ENCODE data around the gene DOCK2.

DNA sequence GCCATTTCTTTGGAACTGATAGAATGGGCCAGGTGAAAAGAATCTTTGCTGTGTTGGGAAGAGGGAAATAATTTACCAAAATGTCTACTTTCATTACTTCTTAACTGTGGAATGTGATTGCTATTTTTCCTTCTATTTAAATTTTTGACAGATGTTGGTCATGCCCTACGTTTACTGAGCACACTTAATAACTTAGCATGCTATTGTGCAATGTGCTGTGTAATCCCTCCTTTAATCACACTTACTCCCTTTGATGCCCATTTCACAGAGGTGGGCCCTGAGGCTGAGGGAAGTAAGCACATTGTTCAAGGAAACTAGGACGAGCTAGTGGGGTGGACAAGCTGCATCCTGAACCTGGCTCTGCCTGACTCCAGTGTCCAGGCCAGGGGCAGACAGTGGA is 391.0 kb downstream of the DOCK2 start:
- TF ChIP-seq, protein P1, sequence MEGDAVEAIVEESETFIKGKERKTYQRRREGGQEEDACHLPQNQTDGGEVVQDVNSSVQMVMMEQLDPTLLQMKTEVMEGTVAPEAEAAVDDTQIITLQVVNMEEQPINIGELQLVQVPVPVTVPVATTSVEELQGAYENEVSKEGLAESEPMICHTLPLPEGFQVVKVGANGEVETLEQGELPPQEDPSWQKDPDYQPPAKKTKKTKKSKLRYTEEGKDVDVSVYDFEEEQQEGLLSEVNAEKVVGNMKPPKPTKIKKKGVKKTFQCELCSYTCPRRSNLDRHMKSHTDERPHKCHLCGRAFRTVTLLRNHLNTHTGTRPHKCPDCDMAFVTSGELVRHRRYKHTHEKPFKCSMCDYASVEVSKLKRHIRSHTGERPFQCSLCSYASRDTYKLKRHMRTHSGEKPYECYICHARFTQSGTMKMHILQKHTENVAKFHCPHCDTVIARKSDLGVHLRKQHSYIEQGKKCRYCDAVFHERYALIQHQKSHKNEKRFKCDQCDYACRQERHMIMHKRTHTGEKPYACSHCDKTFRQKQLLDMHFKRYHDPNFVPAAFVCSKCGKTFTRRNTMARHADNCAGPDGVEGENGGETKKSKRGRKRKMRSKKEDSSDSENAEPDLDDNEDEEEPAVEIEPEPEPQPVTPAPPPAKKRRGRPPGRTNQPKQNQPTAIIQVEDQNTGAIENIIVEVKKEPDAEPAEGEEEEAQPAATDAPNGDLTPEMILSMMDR (conservative IDR thresholded peaks at IDR 0.05; ENCODE audit: low read depth, low read length) = no peak
- no peak for TF ChIP-seq EZH2 (IDR thresholded peaks at IDR 0.05; ENCODE audit: borderline replicate concordance, low read depth, low read length, poor library complexity, severe bottlenecking)

Measured in A673 (cell line).